HEK293T (cell line): ENCODE data around the gene GPA33.

Experiments
- BHLHE40 ChIP-seq: fragments of 450-650 bp; IDR thresholded peaks from 2 replicates; pipeline ENCODE4 v1.6.1; 2016; ENCODE audit warnings: mild to moderate bottlenecking, moderate library complexity, borderline replicate concordance
- CTBP1 ChIP-seq: fragments of 450-650 bp; IDR thresholded peaks from 2 replicates; pipeline ENCODE4 v1.6.1; 2016; ENCODE audit warnings: borderline replicate concordance
- L3MBTL2 ChIP-seq: fragments of 450-650 bp; conservative IDR thresholded peaks from 2 replicates; pipeline ENCODE4 v1.6.1; 2016; ENCODE audit warnings: mild to moderate bottlenecking
- PKNOX1 ChIP-seq: fragments of 450-650 bp; IDR thresholded peaks from 2 replicates; pipeline ENCODE4 v1.6.1; 2016

GRCh38 chr1:167083871-167084270 is 6.3 kb downstream of the GPA33 start:
- no peak for TF ChIP-seq BHLHE40
- TF ChIP-seq L3MBTL2: no peak
- TF ChIP-seq CTBP1: no peak
- TF ChIP-seq PKNOX1: no peak
